K562 (cell line): ENCODE measurements around the gene NMRAL1.

Experiments
- ARID4B ChIP-seq: sonication (generic); formaldehyde crosslinking; IDR thresholded peaks from 2 replicates; pipeline ENCODE4 v1.8.0; 2022; ENCODE audit warnings: mild to moderate bottlenecking, missing genetic modification reagents
- ATF1 ChIP-seq, 2 experiments: fragments of 450-650 bp in 1 of 2; IDR thresholded peaks; 2 replicates each; pipeline ENCODE4 v1.6.1; 2016; ENCODE audit warnings: missing compliant biosample characterization in 1 of 2, missing genetic modification characterization in 1 of 2
- BDP1 ChIP-seq: IDR thresholded peaks from 3 replicates; pipeline ENCODE4 v1.6.1; 2011; ENCODE audit not compliant: insufficient read length, insufficient read depth
- BMI1 ChIP-seq: fragments of 150-350 bp; IDR thresholded peaks from 2 replicates; pipeline ENCODE4 v1.6.1; 2014; ENCODE audit warnings: low read length
- CBX2 ChIP-seq: fragments of 200-600 bp; sonication (generic); IDR thresholded peaks from one replicate; pipeline ENCODE4 v1.6.1; 2012; ENCODE audit warnings: mild to moderate bottlenecking, low read length, inconsistent platforms; ENCODE audit not compliant: insufficient read depth, poor library complexity, severe bottlenecking
- CTCF ChIP-seq, 3 experiments: IDR thresholded peaks in 2 of 3; conservative IDR thresholded peaks in 1 of 3; 2 replicates each; pipeline ENCODE4 v1.5.1; 2011 to 2012; ENCODE audit warnings: low read length in 3 of 3, mild to moderate bottlenecking in 3 of 3, control low read depth in 2 of 3, improper control_type of control experiment in 1 of 3, inconsistent platforms in 1 of 3, low read depth in 1 of 3, mixed read lengths in 1 of 3, moderate library complexity in 1 of 3; ENCODE audit not compliant: insufficient read depth in 2 of 3
- FOXK1 ChIP-seq: sonication (generic); formaldehyde crosslinking; IDR thresholded peaks from 2 replicates; pipeline ENCODE4 v1.8.0; 2022; ENCODE audit warnings: missing genetic modification reagents, mild to moderate bottlenecking, borderline replicate concordance
- SPI1 ChIP-seq: IDR thresholded peaks from 2 replicates; pipeline ENCODE4 v1.6.1; 2011; ENCODE audit warnings: low read depth, low read length, control low read depth, borderline replicate concordance
- ZNF224 ChIP-seq: sonication (generic); formaldehyde crosslinking; IDR thresholded peaks from 2 replicates; pipeline ENCODE4 v1.8.0; 2022; ENCODE audit warnings: mild to moderate bottlenecking, missing genetic modification reagents

DNA sequence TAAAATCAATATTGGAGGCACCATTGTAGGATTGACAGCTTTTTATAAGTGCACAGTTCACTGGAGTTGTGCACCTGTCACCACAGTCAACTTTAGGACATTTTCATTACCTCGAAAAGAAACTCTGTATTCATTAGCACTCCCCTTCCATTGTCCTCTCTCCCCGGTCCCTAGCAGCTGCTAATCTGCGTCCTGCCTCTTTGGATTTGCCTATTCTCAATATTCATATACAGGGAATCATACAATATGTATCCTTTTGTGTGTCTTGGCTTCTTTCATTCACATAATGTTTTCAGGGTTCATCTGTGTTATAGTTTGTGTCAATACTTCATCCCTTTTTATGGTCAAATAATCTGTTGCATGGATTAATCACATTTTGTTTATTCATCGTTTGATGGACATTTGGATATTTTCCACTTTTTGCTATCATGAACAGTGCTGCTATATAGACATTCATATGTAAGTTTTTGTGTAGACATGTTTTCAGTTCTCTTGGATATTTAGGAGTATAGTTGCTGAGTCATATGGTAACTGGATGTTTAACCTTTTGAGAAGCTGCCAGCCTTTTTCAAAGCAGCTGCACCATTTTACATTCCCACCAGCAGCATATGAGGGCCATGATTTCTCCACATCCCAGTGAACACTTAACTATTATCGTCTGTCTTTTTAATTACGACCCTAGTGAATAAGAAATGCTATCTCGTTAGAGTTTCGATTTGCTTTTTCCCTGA, 38.9 kb downstream of the NMRAL1 start:
- TF ChIP-seq FOXK1 (CRISPR knock-in tag), result no peak
- TF ChIP-seq CBX2, result no peak
- no peak for TF ChIP-seq BMI1
- no peak for TF ChIP-seq SPI1
- no peak for TF ChIP-seq BDP1
- TF ChIP-seq CTCF (IDR thresholded peaks at IDR 0.05 in 2 of 3, conservative IDR thresholded peaks at IDR 0.05 in 1 of 3; ENCODE audit: insufficient read depth in 2 of 3, low read depth in 1 of 3, low read length in 3 of 3), result no peak
- no peak for TF ChIP-seq ZNF224
- no peak for TF ChIP-seq ARID4B (CRISPR knock-in tag)
- no peak for TF ChIP-seq ATF1 (CRISPR knock-in tag; IDR thresholded peaks at IDR 0.05)
- no peak for TF ChIP-seq ATF1 (tag; IDR thresholded peaks at IDR 0.05)
